HG03439 (cell line): ENCODE measurements around the gene TSPEAR.

Experiments used
- ATAC-seq: cut with Tn5 transposase; IDR thresholded peaks from one replicate; pipeline ENCODE4 v1.9.1; 2021; ENCODE audit warnings: mild to moderate bottlenecking, moderate library complexity; ENCODE audit not compliant: unreplicated experiment

TSPEAR gene

DNA sequence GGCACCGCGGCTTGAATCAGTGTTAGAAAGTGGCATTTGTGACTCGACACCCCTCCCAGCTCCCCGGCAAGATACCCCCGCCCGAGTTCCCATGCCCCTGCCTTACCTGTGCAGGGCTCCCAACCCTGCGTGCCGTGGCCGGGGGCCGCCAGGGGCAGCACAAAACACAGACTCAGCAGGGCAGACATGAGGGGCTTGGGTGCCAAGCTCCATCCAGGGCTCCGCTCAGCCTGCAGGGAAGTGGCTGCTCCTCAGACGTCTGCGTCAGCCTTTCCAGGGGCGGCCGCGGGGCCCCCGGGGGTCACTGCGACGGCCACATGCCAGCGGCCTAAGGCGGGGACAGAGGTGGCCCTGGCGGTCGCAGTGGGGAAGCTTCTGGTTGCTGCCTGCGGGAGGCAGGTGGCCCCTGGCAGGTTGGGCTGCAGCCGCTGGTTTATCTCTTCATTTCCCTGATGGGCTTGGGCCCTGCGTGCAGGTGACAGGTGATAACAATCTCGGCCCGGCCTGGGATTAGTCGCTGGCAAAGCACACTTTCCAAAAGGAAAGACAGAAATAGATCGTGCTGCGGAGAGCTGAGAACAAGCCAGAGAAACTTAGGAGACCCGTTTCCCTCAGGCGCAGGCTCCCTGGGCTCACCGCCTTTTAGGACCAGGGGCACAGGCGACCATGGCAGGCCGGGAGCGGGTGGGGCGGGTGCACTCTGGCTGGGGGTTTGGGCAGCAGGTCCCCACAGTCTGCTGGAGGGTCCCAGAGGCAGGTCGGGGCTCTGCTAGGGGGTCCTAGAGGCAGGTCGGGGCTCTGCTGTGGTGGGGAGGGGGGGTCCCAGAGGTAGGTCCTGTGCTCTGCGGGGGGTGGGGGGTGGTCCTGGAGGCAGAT, at the start of gene TSPEAR:
Gene TSPEAR (minus strand): TSS at position 246 of the 876 bp plus-strand sequence. CDS start 58 bp downstream, at position 188.
- no peak for ATAC-seq

GRCh38 chr21:44760376-44760775, 49.0 kb upstream of the TSPEAR start:
- no peak for ATAC-seq

- ATAC-seq = no peak
Measured at GRCh38 chr21:44759628-44760285, 48.4 kb upstream of the TSPEAR start.

- no peak for ATAC-seq
Measured at GRCh38 chr21:44758781-44759627, 47.6 kb upstream of the TSPEAR start.

DNA sequence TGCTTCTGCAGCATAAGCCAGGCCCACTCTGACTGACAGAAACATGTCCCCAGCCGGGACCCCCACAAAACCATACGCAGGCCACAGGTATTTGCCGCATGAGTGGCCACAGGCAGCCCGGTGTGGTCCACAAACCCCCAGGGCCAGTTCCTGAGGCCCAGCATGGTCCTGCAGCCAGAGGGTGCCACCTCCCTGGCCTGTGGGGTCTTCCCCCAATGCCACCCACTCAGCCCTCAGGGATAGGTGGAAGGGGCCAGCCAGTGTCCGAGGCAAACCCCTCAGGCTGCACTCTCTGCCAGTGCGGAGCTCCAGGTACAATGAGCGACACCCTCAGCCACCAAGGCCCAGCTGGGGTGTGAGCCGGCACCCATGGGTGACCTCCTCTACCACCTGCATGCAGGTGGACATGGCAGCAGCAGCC, 46.8 kb upstream of the TSPEAR start:
- ATAC-seq = no peak

DNA sequence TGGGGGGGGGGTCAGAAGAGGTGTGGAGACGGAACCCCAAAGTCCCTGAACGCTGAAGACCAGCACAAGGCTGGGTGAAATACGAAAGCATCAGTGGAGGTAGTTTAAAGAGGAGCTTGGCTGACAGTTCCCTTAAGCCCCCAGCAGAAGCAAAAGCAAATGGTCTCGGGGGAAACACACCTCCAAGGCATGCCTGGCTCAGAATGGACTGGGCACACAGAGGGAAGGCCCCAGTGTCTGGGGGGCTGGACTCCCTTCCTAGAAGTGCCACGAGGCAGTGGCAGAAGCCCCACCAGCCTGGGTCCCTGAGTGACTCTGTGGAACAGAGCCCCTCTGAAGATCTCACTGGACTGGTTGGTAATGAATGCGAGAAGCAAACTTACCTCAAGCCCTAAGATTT, 46.4 kb upstream of the TSPEAR start:
- no peak for ATAC-seq

DNA sequence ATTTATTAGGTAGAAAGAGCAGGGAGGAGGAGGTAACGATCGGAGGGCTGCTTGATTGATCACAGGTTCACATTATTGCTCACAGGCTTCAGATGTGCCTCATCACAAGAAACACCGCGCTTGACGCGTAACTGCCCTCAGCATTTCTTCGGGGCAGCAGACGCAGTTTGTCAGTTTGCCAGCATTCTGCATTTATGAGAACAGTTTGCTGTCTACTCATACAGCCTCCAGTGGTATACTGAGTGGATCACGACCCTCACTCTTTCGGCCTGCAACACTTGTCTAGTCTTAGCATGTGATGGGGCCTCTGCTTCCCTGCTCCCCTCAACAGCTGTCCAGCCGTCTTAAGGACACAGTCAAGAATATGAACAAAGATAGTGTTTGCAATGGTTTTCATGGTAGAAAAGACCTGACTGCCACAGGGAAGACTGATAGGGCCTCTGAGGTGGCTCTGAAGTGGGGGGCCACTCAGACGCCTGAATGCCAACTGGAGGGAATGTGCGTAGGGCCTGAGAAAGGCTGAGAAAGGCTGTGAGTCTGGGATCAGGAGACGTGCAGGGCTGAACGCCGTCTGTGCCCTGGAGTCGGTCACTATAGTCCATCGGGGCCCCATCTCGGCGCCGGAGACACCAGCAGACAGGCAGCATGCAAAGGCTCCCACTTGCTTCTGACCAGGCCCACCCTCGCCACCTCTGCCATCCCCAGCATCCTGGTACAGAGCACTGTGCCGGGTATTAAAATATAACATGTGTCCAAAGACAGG, 45.2 kb upstream of the TSPEAR start:
- no peak for ATAC-seq

GRCh38 chr21:44755227-44755626, 43.9 kb upstream of the TSPEAR start:
- ATAC-seq = no peak

- no peak for ATAC-seq
Measured at GRCh38 chr21:44753357-44753756, 42.0 kb upstream of the TSPEAR start.

DNA sequence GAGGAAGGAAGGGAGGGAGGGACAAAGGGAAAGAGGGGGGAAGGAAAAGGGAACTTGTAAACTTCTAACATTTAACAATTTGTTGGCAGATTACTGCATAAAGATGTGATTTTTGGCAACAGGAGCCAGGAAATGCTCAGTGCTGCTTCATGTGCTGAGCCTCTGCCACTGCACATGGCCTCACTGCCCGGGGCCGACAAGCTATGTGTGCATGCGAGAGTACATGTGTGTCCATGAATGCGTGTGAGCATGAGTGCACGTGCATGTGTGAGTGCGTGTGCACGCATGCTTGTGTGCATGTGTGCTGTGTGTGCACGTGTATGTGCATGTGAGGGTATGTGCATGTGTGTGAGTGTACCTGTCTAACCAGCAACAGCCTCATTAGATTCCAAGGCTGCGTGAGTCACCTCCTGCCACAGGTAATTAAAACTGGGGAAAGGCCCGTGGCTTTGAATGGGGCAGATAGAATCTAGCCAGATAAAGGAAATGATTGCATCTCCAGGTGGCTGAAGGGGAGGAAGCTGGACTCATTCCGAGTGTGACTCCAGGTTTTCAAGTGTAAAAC, 41.4 kb upstream of the TSPEAR start:
- no peak for ATAC-seq

DNA sequence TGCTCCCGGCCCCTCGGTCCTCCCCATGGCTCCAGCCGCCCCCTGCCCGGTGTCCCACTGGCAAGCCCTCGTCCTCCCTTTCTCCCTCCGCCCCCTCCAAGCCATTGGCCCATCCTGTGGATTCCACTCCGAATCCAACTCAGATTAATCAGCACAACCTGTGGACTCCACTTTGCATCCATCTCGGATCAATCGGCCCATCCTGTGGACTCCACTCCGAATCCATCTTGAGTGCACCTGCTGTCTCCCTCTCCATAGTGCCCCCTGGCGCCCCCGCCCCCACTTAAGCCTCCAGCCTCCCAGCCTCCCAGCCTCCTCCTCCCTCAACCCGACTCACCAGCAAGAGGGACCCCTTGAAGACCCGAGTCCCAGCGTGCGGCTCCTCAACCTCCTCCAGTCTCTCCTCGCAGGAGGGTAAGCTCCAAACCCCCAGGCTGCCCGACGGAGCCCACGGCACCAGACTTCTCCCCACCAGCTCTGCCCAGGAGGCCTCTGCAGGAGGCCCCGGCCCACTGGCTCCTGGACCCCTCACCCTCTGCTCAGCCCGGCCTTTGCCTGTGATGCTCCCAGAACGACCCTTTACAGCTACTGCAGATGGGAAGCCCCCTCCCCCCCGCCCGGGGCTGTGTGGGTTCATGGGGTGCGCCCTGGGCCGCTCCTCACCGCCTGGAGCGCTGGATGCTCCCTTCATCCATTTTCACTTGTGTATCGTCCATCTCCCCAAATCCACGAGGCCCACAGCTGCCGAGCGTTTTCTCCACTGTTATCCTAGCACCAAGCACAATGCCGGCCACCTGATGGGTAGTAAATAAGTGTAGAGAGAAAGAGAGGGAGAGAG, 40.6 kb upstream of the TSPEAR start:
- ATAC-seq = no peak

- no peak for ATAC-seq
Measured at GRCh38 chr21:44751186-44751798, 39.9 kb upstream of the TSPEAR start.

DNA sequence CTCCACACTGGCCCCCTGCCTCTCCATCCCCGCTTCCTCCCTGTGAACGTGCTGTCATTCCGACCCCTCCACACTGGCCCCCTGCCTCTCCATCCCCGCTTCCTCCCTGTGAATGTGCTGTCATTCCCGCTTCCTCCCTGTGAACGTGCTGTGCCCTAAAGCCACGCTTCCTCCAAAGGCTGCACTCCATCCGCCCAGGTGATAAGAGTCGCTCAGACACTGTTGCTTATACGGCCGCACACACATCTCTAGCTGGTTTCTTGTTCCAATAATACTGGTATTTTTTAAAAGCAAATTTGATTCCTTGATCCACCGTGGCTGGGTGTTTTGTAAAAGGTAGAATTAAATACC, 39.3 kb upstream of the TSPEAR start:
- ATAC-seq = no peak

DNA sequence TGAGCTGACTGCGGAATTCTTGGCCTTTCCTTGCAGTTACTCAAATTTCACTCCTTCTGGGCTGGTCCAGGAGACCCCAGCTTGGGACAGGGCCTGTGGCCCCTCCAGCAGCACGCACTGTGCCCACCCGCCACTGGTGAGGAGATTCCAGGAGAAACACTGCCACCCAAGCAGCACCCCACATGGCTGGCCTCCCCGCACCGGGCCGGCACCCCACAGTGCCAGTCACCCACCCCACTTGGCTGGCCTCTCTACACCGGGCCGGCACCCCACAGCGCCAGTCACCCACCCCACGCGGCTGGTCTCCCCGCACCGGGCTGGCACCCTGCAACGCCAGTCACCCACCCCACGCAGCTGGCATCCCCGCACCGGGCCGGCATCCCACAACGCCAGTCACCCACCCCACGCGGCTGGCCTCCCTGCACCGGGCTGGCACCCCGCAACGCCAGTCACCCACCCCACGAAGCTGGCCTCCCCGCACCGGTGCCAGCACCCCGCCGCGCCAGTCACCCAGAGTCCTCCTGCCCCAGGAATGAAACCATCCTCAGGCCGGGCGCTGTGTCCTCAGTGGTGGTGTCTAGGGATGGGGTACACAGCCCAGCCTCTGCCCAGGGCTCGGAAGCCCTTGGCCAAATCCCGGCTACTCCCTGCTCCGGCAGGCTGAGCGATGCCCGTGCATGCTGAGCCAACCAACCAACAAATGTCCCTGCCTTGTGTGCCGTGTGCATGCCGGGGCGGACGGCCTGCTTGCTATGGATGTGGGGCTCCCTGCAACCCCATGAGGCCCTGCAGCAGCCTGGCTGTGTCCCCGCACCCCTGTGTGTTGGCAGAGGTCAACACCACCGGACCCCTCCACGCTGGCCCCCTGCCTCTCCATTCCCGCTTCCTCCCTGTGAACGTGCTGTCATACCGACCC, 38.6 kb upstream of the TSPEAR start:
- no peak for ATAC-seq

- no peak for ATAC-seq
Measured at GRCh38 chr21:44749116-44749758, 37.9 kb upstream of the TSPEAR start.

- ATAC-seq = no peak
Measured at GRCh38 chr21:44748621-44749020, 37.2 kb upstream of the TSPEAR start.

DNA sequence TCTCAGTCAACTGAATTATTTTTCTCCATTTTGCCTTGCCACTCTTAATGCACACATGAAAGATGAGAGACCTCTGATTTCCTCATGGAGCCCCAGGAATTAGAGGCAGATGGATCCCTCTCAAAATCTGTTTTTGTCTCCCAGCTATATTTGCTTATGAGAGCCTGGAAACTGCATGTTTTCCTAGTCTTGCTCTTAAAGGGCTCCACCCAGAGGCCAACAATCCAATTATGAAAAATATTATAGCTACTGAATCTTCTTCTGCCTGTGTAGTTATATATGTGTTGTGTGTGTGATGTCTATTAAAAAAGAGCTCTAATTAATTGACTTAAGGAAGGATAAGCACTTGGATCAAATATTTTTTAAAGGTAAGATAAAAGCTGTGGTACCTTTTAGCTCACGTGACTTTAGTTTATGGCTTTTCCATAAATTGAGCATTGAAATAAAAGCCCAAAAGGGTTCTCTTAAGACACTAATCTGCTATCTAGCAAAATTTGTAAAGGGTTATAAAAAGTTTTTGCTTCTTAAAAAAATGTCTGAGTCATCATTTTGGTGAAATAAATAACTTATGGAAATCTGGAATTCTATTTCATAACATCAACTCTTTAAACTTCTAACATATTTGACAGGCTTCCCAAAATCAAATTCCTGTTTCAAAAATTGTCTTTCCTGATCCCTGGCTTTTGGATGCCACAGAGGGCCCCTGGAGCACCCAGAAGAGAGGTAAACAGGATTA, 31.2 kb upstream of the TSPEAR start:
- ATAC-seq = no peak
